ENCODE measurements around the gene ADGRG1.

GRCh38 chr16:57676553-57677085 lies 48.2 kb downstream of the ADGRG1 start:
- no peak for TF ChIP-seq CTCF (IDR thresholded peaks at IDR 0.05)
- no peak for TF ChIP-seq POLR2AphosphoS5 (IDR thresholded peaks at IDR 0.05; ENCODE audit: insufficient read depth in 1 of 2, low read depth in 1 of 2)

Data from vagina (tissue), 2 donors.